NCI-H2107 (cell line): ENCODE results near the gene GAS7.

Experiments used
- DNase-seq: peaks from one replicate; lab custom pipeline; 2025; lab: John Stamatoyannopoulos, UW

GAS7 gene

DNA sequence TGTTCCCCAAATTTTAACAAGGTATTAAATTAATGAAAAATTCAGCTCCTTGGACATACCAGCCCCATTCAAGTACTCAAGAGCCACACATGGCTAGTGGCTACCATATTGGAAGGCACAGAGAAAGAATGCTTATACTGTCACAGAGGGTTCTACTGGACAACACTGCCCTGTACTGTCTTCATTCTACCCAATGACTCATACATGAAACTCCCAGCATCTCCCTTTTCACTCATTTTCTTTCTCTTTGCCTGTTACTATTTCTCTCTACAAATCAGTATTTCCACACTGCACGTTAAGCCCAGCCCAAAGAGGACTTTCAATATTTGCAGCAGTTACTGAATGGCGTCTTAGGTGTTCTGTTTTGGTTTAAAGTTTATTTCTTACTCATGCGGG, 221.2 kb downstream of the GAS7 start:
- DNase-seq, result no peak

DNA sequence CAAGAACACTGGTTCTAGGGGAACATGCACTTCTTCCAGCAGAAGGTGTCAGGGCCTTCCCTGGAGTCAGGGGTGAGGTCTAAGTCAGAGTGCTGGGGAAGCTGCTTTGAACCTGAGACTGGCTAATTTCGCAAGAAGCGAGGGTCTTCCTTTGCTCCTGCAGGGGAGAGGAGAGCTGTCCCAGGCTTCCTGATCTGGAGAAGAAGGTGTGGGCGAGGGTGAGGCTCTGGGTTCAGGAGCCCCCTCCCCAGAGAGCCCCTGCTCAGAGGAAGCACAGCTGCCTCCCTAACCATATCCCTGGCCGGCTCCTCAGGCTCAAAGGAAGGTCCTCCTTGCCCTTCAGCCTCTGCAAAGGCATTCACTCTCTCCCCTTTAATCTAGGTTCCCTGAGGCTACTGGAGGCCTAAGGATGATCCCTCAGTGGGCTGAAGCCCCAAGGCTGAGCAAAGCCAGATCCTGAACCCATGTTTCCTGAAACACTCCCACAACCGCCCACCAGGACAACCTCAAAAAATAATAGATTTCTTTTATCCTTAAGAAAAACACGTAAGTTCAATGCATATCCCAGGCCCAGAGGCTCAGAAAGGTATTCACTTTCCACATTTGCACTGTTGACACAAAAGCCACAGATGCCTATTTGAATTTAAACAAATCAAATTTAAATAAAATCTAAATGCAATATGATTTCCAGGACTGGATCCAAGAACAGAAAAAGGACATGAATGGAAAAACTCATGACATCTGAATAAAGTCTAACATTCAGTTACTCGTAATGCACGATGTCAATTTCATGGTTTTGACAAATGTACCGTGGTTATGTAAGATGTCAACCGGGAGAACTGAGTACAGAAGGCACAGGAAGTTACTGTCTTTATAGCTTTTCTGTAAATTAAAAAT, 221.9 kb downstream of the GAS7 start:
- no peak for DNase-seq

DNA sequence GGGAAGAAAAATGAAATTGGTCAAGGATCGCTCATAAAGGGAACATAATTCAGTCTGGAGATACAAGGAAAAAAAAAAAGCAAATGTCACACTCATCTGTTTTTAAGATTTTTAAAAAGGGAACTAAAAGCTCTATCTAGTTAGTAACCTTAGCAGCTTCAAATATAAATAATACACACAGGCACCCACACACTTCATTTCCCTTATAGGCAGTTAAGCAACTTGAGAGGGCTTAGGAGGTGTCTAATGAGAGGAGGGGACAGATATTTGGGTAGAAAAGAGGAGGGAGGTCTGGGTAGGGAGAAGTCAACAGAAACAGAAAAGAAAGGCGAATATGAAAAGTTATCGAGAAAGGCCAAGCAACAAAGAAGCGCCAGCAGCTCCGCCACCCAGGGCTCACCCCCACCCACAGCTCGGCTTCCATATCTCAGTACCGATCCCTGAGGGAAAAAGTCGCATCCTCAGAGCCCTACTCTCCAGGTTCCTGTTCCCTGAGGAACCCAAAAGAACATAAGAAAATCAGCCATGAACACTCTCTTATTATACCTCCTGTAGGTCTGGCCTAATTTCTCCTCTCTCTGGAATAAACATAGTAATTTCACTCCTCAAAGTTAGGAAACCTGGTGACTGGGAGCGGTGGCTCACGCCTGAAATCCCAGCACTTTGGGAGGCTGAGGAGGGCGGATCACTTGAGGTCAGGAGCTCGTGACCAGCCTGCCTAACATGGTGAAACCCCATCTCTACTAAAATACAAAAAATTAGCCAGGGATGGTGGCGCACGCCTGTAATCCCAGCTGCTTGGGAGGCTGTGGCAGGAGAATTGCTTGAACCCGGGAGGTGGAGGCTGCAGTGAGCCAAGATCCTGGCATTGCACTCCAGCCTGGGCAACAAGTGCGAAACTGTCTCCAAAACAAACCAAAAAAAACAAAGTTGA, 223.7 kb downstream of the GAS7 start:
- no peak for DNase-seq

DNA sequence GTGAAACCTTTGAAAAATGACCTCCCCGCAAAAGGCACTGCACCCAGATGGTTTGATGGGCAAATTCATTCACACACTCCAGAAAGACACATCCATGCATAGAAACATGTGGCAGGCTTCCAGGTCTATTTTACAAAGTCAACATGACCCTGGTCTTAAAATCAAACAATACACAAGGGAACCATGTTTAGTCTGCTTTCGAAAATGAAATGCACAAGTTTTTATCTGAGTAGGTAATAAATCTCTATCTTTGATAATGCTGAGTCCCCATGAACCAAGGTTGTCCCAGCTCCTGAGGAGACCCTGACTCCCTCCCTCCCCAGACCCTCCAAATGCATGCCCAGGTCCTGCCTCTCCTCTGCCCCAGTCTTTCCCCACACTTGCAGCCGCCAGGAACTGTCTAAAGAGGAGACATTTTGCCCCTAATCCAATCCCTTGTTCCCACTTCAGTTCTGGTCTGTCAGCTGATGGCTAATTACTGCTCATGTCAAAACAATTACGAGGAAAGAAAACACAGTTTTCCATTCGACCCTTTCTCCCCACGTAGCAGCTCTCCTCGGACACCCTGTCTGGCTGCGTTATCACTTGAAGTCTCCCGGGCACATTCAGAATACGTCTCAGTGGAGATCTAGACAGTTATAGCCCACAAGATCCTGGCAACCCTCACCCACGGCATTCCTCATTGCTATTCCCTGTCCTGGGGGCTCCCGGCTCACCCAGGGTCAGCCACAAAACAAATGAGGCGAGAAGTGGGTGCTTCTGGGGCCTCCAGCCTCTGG, 224.5 kb downstream of the GAS7 start:
- DNase-seq, result no peak

DNA sequence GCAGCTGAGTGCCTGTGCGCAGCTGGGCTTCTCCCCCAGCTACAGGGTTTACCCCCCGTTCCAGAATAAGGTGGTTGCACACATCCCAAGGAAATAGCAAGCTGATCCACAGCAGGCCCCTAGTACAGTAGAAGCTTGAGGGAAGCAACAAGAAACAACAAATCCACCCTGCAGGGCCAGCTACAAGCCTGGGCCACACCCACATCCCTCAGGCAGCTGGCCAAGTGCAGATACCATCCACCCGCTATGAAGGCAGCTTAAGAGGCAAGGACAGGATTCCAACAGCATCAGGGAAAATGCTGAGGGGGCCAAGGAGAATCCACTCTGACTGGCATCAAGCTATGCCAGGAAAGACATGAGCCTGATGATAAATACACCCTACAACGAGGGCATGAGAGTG, 226.4 kb downstream of the GAS7 start:
- no peak for DNase-seq

DNA sequence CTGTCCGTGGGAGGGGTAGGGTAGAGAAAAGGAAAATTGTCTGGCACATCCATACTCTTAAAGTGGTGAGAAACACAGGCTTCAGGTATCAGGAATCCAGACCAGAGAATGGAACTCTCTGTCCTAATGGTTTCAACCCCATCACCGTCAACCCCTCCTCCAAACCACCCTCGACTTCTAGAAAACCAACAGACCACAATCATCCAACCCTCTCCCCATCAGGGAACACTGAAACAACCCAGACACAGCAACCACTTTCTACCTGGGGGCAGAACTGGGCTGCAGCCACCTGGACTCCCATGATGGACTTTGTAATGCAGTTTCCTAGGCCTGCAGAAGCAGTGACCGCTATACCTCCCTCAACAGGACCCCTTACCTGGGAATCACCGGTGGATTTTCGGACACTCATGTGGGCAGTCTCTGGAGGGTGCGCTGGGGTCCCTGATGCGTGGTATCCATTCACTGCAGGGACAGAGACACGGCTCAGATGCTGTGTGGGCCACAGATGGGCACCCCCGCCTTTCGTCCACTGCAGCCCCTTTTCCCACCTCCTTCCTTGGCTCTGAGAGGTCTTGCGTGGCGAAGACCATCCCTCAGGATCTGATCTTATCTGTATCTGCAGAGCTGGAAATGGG, 229.0 kb downstream of the GAS7 start:
- no peak for DNase-seq

DNA sequence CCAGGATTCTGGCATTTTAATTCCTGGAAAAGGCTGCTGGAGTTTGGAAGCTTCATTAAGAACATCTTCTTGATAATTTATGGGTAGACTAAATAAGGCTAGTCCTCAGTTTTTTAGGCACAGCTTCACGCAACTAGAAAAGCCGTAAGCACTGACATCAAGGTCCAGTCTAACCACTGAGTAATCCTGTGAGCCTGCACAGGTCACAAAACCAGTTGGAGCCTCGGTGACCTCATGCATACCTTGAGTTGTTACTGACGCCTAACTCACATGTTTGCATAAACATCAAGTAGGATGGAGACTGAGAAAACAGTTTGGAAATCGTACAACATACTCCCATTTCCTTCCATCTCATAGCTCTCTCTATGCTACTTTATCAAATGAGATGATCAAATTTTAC, 229.5 kb downstream of the GAS7 start:
- no peak for DNase-seq

DNA sequence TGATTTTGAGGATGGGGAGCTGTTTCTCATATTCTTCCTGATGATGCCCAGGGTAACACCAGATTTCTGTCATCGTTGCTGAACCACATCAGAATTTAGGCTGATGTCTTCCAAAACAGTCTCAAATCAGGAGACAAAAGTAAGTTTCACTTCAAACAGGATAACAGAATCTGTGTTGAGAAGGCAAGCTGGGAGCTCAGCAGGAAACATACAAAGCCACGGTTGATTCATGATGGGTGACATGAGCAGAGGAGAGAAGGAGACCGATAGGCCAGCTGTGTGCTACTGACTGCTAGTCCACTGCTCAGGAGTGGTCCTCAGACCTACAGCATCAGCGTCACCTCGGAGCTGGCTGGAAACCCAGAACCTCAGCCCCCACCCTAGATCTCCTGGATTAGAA, 230.4 kb downstream of the GAS7 start:
- no peak for DNase-seq

DNA sequence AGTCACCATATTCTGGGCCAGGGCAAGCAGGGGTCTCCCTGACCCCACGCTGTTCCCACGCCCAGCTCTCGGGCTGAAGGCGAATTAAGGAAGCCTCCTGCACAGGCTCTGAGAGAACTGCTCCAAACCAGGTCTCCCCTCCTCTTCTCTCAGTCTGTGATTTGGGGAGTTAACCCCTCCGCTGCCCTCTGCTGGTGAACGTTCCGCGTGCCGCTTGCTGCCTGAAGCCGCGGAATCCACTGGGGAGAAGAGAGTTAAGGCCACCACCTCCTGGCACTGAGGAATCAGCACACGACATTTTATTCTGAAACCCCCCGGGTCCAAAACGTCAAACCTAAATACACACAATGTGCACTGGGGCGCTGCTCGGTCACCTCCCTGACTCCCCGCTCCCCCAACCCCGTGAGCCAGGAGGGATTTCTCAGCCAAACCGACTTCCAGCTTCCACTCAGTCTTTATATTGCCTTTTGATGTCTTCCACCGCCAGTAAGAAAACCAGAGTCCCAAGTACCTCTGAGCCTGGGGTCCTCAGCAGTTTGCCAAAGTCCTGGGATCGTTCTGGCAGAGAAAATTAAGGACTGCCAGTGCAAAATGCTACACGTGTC, 238.9 kb downstream of the GAS7 start:
- DNase-seq, result no peak

DNA sequence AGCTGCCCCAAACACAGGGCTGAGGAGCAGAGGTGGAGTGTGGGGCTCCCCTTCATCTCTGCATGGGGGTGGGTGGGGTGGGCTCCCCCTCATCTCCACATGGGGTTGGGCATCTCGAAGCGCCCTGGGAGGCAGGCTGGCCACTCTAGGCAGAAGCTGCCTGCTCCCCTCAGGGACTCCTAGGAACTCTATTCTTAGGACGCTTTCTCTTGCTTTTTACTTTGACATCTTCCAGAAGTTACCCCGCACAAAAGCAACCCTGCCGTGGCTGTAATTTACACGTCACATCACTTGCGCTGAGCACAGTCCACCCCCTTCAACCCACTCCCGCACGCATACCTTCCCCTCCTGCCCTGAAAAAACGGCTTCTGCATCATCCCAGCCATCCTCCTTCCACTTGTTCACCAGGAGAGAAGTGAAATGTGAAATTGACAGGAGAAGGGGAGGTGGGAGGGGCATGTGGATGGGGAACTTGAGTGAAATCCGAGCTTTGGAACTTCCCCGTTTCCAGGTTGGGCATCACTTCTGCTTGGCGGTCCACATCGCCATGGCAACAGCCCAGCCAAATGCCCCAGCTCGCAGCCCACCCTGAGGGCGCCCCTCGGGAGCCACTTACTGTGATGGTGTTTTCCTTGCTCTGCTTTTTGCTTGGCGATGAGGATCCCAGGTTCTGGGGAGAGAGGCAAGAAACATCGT, 239.7 kb downstream of the GAS7 start:
- DNase-seq, result no peak

DNA sequence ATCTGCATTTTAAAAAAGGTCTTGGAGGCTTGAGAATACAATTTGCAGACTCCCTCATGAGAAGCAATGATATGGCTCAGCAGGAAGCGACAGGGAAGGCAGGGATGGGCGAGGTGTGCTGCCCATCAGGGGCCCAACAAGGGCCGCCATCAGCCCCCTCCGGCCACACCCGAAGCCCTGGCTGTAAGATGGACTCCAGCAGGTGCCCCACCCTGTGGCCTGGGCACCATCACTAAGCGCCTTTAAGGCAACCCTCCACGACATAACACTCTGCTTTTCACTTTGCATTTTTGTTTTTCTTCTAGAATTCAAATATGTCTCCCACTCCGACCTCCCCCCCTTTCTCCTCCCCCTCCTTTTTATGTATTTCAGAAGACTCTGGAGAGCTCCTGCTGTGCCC, 241.2 kb downstream of the GAS7 start:
- DNase-seq, result no peak

DNA sequence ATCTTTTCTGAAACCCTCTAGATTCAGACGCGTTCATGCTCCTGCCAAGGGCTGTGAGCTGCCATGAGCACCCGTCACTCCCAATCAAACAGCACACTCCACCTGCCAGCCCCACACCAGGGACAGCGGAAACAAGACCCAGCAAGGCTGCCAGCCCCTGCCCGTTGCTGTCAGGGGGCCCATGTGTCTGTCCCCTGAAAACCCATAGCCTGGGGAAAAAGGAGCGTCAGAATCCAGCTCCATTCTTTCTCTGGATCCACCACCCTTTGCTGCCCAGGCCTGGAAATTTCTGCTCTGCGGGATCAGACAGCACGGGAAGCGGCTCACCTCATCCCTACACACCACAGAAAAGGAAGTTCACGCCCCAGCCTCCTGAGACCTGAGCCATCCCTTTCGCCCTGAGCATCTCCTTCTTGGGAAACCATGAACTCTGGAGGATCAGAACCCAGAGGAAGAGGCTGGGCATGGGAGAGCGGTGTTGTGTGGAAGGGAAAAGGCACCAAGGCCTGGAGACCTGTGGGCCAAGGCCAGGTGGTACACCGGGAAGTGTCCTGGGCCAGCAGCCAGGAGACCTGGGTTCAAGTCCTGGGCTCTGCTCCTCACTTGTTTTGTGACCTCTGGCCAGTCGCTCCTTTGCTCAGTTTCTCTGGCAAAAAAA, 241.8 kb downstream of the GAS7 start:
- no peak for DNase-seq

DNA sequence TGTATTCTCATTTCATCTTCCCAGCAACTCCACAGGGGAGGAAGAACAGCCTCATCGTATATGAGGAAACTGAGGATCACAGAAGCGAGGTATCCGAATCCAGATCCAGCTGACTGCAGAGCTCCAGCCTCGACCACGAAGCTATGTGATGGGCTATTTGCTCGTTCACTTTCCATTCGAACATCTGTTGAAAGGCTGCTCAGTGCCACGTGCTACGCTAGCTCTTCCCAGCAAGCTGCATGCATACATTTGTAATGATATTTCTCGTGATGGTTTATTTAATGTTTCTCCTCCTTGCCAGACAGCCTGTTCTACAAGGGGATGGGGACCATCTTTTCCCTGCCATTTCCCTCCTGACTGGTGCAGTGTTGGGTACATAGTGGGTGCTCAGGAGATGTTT, 244.9 kb downstream of the GAS7 start:
- no peak for DNase-seq

DNA sequence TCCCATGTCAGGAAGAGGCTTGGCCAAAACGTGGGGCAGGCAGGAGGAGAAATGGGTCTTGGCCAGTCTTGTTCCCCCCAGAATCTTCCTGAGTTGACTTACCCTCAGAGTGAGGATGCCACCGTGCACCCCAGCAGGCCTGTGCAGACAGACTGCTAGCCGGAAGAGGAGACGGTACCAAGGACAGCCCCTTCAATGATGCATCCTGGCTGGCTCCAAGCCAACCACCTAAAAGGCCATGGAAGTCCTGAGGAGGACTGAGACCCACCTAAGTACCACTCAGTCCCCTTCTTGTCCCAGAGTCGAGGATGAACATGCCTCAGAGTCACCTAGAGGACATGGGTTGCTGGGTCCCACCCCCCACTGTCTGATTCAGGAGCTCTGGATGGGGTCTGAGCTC, 246.6 kb downstream of the GAS7 start:
- no peak for DNase-seq

DNA sequence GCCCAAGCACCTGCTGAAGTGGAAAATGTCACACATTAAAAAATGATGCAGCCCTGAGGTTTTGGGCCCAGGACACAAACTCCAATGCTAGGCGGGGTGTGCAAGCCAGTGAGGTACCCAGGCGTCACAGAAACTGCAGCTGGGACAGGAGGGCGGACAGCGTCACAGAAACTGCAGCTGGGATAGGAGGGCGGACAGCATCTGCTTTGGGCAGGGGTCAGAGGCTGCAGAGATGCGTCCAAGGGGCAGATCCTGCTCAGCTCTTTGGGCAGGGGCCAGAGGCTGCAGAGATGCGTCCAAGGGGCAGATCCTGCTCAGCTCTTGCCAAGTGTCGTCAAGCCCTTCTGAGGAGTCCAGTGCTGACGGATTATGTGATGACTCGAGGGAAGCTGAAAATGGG, 249.5 kb downstream of the GAS7 start:
- DNase-seq, result no peak

DNA sequence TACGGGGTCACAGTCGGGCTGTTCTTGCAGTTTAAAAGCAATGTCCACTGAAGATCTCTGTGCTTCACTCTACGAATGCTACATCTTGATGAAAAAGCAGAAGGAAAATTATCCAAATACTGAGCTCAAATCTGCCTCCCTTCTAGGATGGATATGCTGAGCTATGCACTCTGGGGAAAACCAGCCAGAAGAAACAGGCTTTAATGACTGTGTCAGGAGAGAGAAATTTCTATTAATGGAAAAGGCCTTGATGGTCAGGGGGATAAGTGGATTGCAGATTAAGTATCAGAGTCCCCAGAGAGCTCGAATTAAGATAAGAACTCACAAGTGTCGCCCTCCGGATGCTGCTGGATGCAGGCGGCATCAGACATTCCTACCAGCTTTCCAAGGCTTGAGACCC, 253.7 kb downstream of the GAS7 start:
- DNase-seq, result no peak

DNA sequence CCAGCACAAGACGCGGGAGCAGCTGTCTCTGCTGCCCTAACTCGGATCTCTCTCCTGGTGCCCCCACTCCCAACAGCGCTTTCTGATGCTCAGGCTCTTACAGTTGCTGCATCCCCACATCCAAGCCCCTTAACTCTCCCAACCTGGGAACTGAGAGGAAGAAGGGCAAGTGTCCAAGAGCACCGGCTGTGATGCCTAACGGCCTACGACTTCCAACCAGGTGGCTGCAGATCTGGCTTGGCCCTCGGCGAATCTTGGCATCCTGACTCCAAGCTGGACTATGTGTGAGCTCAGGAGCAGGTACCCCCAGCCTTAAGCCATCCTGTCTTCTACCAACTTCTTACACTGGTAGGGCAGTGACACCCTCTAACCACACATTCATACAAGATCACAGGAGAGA, 255.1 kb downstream of the GAS7 start:
- no peak for DNase-seq

DNA sequence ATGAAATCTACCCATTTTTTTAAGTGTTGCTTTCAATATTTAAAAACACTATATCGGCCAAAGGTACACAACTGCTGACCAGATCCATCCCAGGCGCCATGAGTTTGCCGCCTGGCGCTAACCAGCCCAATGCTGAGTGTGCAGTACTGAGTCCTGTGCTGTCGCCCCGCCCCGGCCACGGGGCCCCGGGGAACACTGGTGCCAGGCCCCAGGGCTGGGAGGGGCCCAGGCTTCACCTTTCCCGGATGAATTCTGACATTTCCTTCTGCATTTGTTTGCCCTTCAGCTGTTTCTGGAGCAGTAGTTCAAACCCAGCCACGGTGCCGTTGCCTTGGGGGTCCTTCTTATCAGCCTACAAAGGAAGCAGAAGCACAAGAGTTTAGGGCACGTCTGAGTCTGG, 255.5 kb downstream of the GAS7 start:
- DNase-seq, result no peak

DNA sequence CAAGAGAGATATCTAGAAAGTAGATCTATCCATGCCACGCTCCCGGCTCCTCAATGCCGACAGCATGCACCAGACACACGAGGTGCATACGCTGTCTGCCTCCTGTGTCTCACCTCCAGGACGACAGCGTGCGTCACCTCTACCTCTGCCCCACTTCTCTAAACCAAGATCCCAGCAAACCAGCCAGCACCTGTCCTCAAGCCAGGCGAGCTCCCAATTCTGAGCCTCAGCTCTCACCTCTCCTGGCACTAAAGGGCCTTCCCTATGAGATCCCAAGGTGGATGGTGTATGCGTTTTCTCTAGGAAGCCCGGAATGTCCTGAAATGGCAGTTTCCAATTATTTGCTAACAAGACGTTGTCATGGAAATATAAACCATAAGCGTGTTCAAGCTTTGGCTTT, 257.1 kb downstream of the GAS7 start:
- no peak for DNase-seq

DNA sequence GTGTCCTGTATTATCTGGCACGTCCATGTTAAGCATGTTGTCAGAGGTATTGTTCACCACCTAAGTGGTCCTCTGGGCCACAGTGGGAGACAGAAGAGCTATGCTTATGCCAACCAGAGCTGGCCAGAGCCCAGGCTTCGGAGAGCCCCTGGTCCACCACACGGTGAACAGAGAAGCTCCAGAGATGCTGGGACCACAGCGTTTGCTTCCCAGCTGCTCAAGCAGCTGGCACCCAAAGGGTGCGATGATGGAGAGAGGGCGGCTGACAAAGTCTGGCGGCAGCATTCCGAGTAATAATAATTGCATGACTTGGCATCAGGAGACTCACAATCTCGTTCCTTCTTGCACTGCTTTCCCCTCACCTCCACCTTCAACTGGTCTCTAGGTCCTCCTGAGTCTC, 257.6 kb downstream of the GAS7 start:
- DNase-seq, result no peak
